NCI-H2196 treated with DMSO at 0.1 percent for 48 hours (cell line): ENCODE results near the gene PLXNA1.

Experiments used
- DNase-seq: peaks from one replicate; lab custom pipeline; 2025; ENCODE audit not compliant: unreplicated experiment; lab: John Stamatoyannopoulos, UW

PLXNA1 gene

DNA sequence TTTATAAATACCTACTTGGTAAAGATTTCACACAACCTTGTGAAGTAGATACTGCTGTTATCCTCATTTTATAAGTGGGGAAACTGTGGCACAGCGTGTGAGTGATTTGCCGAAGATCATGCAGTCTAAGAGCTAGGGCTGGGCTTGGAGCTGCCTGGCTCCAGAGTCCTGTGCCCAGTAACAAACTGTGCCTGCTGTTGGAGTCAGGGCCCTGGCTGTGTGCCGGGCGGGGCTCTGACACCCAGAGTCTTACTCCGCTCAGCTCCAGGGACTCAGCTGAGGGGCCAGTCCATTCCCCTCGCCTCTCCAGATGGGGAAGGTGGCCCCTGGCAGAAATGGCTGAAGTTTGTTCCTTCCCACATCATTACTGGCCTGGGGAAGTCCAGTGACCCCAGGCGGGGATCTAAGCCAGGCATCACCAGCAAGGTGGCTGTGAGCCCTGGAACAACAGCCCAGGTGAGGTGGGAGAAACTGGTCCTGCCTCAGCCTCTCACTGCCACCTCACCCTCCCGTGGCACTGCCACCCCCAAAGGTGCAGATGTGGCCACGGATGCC, 17.3 kb upstream of the PLXNA1 start:
- DNase-seq, result no peak

DNA sequence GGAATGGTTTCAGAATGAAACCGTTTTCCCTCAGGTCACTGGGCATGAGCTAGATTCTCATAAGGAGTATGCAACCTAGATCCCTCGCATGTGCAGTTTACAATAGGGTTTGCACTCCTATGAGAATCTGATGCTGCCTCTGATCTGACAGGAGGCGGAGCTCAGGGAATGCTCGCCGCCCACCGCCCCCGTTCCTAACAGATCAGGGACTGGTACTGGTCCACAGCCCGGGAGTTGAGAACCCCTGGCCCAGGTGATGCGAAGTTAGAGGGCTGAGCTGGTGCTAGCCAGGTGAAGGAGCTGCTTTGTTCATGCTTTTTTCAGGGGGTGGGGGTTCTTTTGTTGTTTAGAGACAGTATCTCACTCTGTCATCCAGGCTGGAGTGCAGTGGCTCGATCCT, 15.5 kb upstream of the PLXNA1 start:
- no peak for DNase-seq

DNA sequence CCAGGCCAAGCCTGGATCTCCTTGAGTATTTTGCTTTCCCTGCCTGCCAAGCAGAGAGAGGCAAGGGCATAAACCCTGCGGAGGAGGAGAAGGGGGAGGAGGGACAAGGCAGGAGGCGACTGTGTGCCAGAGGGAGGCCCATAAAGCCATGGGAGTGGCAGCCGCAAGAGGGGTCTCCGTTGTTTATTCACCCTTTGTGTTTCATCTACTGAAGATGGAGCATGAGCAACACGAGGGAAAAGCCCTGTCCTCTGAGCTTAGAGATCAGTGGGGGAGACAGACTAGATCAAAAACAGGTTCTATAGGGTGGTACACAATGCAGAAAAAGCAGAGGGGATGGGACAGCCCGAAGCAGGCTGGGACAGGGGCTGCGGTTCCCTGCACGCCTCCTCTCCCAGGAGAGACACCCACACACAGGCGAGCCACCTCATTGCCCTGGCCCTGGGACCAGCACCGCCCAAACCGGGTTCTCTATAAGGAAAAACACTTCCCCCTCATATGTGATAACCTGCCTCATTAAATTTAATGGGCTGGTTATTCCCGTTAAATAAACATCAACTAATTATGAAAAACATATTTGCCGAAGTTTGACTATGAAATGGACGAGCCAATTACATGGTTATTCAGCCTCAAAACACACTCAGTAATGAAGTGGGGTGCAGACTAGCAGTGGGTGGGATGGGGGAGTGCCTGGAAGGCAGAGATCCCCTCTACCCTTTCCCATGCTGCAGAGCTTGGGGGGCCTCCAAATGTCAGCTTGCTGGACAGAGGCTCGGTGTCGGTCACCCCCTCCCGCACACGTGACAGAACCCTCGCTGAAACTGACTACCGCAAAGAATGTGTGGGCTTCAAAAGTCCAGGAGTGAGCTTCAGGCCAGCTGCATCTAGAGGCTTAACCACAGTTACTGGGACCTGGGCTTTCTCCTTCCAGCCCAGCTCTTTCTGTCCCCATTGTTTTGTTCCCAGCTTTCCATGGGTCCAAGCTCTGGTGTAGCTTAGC, 14.2 kb upstream of the PLXNA1 start:
- DNase-seq, result no peak

DNA sequence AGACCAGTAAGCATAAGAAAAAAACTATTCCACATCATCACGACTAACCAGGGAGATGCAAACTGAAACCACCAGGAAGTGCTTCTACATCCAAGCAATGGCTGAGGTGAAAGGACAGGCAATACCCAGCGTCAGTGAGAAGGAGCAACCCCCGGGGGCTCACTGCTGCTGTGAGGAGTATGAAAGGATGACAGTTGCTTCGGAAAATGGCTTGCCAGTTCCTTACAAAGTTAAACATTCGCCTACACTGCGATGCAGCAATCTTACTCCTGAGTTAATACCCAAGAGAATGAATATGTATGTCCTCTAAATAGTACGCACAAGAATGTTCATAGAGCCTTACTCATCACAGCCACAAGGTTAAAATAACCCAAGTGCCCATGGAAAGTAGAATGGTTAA, 13.3 kb upstream of the PLXNA1 start:
- DNase-seq, result no peak

DNA sequence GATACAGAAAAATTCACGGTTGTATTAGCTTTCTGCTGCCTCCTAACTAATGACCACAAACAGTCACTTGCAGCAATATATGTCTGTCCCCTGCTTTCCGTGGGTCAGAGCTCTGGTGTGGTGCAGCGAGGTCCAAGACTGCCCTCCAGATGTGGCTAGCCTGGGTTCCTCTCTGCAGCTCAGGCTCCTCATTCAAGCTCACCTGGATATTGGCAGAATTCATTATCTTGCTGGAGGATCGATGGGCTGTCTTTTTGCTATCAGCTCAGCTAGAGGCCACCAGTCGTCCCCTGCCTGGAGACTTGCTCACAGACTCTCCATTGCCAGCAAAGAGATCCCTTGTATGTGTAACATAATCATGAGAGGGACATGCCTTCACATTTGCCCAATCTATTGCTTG, 12.8 kb upstream of the PLXNA1 start:
- no peak for DNase-seq

DNA sequence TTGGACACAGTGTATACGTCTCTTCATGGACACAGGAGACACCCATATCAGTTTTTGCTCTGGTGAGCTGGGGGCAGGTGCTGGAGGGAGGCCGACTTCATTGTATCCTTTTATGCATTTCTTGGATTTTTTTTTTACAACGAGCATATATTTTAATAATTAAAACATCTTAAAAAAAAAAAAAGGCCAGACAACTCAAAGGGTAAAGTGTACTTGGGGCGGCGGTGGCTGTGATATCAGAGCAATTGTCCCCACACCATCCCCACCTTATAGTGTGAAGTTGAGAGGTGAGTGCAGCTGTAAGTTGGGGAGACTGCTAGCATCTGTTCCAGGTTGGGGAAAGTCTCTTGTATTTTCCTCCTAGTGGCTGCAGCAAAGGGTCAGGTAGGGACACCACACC, 12.0 kb upstream of the PLXNA1 start:
- no peak for DNase-seq

DNA sequence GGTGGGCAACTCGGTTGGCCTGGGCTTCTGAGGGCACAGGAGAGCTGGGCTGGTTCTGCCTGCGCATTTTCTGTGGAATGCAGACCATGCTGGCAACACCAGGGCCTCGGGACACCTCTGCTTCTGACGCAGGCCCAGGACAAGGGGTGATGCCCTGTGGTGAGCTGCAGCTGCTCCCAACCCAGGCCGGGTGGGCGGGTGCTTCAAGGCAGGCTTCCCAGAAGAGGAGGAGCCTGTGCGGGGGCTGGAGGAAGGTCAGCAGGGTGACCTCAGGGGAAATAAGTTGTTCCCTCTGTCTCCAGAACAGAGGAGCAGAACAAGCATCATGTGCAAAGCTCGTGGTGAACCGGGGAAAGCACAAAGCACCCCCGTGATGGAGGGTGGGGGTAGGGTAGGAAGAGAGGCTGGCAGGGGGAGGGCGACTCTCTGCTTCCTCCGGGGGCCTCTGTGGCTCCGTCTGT, 11.0 kb upstream of the PLXNA1 start:
- no peak for DNase-seq

DNA sequence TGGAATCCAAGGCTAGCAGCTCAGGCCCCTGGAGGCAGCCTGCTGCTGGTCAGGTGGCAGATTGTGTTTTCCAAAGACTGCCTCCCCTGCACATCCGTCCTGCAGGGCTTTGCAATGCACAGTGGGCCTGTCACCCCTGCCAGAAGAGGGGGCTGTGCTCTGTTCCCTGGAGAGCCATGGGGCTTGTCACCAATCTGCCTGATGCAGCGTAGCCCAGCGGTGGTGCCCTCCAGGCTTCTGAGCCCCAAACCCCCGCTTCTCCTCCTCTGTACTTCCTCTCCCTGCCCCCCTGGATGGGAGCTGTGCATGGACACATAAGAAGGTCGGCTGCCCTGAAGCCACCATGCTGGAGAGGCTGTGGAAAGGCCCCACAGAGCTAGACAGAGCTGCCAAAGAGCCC, 10.0 kb upstream of the PLXNA1 start:
- no peak for DNase-seq

DNA sequence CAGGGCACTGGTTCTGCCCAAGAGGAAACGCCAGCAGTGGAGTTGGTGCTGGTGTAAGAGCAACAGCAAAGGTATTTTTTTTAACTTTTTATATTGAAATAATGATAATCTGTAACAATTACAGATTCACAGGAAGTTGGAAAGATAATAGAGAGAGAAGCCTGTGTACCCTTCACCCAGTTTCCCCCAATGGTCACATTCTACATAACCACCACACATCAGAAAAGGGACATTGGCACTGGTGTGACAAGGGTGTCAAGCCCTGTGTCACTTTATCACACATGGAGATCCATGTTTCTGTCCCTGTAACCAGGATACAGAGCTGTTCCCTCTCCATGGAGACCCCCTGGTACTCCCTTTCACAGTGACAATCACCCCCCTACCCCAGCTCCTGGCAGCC, 9.1 kb upstream of the PLXNA1 start:
- DNase-seq, result no peak

DNA sequence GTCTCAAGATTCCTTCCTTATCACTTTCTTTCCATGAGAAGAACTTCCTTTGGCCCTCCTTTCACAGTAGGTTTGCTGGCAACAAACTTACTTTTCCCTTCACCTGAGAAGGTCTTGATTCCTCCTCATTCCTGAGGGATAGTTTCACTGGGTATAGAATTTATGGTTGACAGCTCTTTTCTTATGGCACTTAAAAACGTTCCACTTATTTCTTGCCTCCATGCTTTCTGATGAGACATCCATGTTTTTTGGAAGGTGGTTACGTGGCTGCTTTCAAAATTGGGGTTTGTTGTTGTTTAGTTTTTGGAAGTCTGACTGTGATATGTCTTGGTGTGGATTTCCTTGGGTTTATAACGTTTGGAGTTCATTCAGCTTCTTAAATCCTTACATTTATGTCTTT, 8.2 kb upstream of the PLXNA1 start:
- no peak for DNase-seq

DNA sequence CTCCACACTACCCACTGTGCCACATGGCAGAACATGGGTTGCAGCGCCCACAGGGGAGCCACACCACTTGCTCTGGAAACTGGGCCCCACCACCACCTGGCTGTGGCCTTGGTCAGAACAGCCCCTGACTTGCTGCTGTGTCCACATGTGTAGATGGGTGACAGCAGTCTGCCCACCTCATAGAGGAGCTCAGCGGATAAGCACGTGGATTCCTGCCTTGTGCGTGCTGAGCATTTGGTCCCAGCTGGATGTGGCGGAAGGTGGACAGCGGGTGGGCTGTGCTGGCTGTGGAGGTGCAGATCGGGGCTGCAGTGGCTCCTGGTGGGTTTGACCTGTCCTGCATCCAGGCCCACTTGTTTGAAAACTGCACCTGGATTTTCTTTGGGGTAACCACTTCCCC, 6.0 kb upstream of the PLXNA1 start:
- no peak for DNase-seq

DNA sequence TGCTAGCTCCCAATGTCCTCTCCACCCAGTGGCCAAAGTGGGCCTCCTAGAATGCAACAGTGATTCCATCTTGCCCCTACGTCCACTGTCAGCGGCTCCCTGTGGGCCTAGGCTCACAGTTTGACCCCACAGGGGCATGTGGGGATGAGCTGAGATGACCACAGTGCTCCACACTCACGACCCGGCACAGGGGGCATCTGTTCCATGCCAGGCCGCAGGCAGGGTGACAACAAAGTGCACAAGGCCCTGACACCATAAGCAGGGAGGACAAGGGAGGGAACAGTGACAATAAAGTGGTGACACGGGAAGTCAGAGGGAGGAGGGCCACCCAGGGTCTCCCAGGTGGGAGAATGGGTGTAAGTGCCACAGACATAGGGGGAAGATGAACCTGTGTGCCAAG, 5.1 kb upstream of the PLXNA1 start:
- no peak for DNase-seq

DNA sequence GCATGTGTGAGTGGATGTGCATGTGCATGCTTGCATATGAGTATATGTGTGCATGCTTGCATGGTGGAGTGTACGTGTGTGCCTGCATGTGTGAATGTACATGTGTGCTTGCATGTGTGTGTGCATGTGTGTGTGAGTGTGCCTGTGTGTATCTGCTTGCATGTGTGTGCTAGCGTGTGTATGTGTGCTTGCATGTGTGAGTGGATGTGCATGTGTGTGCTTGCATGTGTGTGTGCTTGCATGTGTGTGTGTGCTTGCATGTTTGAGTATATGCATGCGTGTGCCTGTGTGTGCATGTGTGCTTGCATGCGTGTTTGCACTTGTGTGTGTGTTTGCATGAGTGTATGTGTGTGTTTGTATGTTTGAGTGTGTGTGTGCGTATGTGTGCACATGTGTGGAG, 4.6 kb upstream of the PLXNA1 start:
- DNase-seq, result no peak

DNA sequence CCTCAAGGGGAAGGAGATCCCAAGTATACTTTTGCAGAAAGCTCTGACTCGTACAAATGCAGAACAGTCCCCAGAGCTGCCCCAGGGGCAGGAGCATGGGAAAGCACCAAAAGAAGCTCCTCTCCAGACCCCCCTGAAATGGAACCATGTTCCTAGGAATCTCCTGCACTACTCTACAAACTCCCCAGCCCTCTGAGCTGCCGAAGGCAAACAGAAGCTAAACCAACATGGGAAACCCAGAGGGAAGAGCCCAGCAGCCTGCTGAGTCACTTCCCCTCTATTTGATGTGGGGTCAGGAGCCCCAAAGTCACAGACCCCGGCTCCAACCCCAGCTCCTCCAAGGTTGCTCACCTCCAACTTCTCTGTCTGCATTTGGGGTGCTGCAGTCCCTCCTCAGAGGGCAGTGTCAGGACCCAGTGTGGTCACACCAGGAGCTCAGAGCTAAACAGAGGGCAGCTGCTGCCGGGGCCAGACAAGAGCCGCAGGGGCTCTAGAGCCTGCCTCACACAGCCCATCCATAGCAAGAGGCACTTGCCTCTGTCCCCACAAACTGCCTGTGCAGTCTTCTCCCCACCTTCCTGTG, 3.8 kb upstream of the PLXNA1 start:
- DNase-seq, result no peak

DNA sequence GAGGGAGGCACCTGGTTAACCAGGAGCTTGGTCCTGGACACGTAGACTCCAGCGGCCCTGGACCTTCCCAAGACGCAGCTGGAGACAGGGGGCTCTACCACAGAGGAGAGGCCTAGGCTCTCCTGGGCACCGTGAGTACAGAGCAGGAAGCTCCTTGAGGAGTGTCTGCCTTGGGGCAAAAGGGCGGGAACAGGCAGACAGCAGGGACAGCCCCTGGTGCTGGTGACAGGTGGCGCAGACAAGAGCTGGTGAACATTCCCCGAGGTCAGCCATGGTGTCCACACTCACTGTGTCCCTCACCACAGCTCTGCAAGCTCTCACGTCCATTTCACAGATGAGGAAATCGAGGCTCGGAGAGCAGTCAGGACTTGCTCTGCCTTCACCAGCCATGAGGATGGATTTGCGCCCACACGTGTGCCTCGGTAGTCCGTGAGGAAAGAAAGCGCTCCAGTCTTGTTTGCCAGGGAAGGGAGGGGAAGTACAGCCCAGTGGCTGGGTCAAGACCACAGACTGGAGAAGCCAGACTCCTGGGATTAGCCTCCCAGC, 2.6 kb upstream of the PLXNA1 start:
- no peak for DNase-seq

DNA sequence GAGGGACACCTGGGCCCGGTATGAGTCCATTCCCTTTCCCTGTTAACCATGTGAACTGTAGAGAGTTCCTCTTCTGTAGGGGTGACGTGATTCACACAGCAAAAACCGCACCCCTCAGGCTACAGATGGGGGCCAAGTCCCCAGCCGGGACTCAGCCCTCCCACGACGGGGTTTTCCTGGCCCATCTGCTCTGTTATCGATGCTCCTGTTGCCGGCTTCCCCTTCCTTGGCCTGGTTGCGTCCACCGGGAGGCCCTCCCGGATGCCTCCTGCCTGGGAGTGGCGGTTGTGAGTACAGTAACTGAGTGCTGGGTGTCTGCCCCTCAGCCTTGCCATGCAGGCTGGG, 817 bp upstream of the PLXNA1 start:
- DNase-seq, result no peak

DNA sequence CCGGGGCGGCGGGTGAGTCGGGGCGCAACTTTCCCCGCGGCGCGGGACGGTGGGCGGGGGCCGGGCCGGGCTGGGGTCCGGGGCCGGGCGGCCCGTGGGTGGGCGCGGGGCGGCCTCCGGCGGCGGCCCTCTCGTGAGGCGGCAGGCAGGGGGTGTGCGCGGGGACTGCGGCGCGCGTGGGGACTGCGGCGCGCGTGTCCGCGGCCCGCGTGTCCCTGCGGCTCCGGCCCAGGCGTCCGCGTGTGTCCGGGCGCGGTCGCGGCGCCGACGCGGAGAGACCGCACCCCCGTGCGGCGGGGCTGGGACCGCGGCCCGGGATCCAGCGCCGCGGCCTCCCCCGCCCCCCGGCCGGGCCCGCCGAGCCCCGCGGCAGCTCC, 349 bp downstream of the PLXNA1 start:
- DNase-seq, result no peak

DNA sequence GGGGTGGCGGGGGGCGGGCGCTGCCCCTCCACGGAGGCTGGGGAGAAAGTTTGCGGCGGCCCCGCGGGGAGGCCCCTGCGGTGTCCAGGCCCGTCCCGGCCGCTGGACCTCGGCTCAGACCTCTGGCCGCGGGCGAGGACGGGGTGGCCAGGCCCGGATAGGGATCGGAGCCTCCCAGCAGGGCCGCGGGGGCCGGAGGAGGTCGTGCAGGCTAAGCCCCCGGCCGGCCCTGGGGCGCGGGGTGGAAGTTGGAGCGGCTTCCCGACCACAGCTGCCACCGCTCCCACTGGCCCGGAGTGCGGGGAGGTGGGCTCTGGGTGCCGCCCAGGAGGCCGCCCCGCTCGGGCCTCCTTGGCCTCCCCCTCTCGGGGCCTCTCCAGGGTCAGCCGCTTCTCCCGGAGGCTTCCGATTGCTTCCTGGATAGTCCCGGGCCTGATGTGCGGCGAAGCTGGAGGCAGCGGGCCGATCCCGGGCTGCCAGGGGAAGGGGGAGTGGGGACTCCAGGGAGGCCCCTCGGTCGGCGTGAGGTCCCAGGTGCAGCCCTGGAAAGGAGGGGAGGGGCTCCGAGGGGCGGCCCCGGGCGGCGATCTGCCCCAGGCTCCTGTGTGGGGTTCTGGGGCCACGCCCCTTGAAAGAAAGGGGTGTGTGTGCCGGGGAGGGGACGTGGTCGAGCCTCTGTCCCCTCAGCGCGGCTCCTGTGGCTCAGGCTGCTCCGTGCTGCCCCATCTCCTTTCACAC, 907 bp downstream of the PLXNA1 start:
- no peak for DNase-seq

DNA sequence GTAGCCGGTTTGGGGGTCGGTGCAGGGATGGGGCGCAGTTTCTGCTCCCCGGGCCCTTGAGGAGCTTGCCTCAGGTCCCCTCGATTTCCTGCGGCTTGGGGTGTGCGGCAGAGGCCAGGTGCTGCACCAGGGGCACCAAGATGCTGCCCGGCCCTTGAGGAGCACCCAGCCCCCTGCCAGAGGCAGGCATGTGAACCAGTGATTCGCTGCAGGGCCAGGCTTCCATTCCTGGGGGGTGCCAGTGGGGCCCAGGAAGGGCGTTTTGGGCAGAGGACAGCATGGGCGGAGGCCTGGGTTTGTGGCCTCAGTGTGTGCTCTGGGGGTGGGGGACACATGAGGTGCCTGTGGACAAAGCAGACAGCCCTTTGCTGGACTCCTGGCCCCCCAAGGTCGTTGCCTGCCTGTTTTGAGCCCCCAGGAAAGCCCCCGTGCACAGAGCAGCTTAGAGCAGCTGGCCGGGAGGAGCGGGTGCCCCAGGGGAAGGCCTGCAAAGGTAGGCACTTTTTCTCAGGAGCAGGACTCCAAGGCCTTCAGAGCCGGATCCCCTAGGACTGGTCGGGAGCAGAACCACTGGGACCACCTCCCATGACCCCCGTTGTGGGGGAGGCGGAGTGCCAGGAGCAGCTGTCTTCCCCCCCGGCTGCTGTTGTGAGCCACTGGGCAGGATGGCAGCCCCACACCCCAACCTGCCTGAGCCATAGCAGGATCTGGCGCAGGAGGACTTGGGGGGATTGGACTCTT, 1.6 kb downstream of the PLXNA1 start:
- no peak for DNase-seq

DNA sequence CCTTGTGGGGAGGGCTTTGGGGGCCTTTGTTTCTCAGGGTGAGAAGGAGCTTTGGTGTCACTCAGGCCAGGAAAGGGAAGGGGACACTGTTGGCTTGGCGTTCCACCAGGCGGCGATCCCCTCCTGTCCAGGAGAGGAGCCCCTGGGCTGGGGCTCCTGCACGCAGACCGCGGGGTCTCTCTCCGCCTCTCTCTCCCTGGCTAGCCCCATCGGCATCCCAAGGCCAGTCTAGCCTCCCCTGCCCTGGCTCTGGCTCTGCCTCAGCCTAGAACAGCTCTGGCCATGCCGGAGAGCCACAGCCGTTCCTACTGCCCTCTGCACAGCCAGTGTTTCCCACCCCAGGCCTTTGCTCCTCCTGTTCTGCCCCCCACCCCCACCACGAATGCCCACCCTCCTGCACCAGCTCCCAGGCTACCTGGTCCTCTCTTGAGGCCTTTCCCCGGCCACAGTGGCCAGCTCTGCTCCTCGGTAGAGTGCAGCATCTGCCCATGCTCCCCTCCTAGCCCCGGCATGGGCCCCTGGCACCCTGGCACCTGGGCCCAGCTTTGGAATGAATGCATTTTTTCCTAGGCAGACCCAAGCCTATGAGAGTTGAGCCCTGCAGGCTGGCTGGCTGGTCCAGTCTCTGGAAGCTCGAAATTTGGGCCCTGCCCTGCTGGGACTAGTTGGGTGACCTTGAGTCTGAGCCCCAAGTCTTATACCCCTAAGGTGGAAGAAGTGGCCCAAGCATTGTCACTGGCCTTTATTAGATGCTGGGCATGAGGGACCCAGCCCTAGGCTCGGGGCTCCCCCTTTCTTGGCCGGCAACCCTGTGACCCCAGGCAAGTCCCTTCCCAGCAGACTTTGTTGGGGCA, 2.4 kb downstream of the PLXNA1 start:
- no peak for DNase-seq
